Fibroblast of skin of abdomen (primary cell): ENCODE data around the gene TMED7.
A peak's percentile ranks its signal among the peaks of the same experiment; 100 is the strongest.

Source experiments
- DNase-seq: peaks from one replicate; pipeline ENCODE4 v3.0.0-alpha.2; 2013

Gene TMED7

GRCh38 chr5:115580941-115581340 lies 44.9 kb downstream of the TMED7 start:
- no peak for DNase-seq

- peak; percentile 43 for DNase-seq
Measured at GRCh38 chr5:115579747-115580173, 46.1 kb downstream of the TMED7 start.

GRCh38 chr5:115579216-115579615 lies 46.6 kb downstream of the TMED7 start:
- no peak for DNase-seq

- DNase-seq, result no peak
Measured at GRCh38 chr5:115578657-115579056, 47.2 kb downstream of the TMED7 start.

GRCh38 chr5:115577741-115578140 lies 48.1 kb downstream of the TMED7 start:
- no peak for DNase-seq

DNA sequence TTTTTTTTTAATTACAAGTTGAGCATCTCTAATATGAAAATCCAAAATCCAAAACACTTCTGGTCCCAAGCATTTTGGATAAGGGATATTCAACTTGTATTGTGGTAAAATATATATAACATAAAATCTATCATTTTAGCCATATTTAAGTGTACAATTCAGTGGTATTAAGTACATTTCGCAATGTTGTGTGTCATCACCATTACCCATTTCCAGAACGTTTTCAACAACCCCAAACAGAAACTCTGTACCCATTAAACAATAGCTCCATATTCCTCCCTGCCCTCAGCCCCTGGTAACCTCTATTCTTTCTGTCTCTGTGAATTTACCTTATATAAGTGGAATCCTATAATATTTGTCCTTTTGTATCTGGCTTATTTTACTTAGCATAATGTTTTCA lies 48.5 kb downstream of the TMED7 start:
- no peak for DNase-seq

DNA sequence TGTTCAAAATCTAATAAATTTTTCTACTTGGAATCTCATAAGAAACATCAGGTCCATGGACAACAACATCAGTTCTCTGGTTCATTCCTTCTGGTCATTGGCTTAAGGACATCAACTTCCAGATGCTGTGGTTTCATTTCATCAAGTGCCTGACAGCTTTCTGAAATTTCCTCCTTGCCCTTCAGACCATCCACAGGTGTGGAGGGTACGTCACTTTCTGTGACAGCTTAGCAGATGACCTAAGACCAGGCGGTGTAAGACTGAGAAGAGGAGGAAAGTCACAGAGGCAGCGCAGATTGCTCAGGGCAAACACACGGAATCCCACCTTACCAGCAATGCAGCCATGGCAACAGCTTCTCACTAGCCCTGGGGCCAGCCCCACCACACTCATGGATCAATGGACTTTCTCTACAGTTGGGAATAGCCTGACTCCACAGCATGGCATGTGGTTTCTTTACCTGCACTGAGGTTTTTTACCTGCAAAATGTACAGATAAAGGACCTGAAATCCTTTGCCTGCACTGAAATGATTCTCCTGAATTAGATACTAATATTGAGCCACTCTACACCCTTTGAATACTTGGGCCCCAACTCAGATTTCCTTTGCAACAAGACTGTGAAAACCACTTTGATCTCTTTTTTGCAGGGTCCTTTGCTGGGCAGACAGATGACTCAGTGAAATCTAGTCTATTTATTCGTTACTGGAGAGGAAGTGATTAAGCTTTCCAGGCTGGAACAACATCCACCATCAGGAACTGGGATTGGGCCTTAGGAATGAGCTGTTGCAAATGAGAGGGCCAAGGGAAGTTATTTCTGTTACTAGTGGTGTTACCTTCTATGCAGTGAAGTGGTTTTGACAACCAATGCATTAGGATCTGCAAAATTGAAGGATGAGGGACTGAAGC lies 50.4 kb downstream of the TMED7 start:
- peak; percentile 79 for DNase-seq

GRCh38 chr5:115573133-115573532 lies 52.7 kb downstream of the TMED7 start:
- peak; percentile 61 for DNase-seq

- DNase-seq, result no peak
Measured at GRCh38 chr5:115571441-115571878, 54.4 kb downstream of the TMED7 start.

DNA sequence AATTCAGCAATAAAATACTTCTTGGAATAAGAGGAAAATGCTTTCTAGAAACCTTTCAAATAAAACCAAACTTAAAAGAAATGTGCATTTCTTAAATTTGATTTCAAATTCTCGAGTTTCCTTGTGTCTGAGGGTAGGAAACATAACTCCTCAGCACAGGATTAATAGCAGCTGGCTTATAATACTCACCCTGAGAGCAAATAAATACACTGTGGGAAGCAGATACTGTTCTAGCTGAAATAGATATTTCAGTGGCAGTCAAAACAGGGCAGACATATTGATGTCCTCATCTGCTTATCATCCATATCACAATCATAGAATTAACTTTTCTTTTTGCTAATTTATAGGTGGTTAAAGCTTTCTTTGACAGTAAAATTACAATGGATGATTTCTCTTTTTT lies 57.2 kb downstream of the TMED7 start:
- no peak for DNase-seq

DNA sequence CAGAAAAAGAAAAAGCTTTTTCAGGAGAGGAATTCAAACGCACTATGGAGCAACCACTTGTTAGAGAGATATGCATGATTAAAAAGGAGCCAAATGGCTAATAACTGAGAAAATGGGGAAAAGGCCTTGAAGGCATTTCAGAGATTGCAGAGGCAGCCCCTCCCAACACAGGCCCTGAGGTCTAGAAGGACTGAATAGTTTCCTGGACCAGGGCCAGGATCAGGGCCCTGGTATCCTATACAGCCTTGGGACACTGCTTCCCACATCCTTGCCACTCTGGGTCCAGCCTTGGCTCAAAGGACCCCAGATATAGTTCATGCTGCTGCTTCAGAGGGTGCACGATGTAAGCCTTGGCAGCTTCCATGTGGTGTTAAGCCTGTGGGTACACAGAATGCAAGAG lies 60.6 kb downstream of the TMED7 start:
- DNase-seq, result no peak
